GM19455 (cell line): ENCODE measurements around the gene GFPT1.
"Not testable (repeated sequence)": the region's sequence is repeated elsewhere in the genome, so short reads cannot be mapped to it uniquely, and the experiment has no call there.

Experiments
- ATAC-seq: cut with Tn5 transposase; IDR thresholded peaks from one replicate; pipeline ENCODE4 v1.9.1; 2021; ENCODE audit not compliant: unreplicated experiment

The GFPT1 gene

DNA sequence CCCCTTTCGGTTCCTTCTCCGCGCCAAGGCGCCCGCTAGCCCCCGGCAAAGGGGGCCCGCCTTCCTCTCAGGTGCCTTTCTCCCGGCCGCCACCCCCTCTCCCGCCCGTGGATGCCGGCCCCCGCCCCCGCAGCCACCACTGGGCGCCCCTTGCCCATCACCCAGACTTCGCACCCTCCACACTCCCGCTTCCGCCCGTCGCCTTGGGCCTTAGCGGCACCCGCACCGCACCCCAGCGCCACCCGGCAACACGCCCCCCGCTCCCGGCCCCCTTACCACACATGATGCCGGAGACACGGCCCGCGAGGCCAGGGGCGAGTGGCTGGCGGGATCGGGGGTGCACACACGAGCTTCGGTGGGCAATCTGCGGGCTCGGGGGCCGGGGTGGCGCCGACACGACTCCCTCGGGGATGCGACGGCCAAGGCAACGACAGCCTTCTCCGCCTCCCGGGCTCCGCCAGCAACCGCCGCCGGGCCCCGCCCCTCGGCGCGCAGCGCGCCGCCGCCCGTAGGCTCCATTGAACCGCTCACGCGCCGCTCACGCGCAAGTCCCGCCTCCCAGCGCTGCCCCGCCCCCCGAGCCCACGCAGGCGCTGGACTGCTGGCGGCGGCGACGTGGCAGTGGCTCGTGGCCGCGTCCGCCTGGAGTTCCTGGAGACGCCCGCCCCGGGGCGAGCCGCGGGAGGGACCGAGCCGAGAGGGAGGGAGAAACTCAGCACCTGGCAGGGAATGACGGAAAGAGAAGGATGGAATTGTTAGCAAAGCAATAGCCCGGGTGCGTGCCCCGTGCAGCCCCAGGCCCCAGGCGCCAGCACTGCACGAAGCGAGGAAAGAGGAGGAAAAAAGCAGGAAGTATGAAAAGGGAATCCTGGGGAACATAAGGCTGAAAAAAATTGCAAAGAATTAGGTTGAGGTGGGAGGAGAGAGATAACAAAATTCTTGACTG is at the start of gene GFPT1:
GFPT1 (minus strand) TSS at position 439 of the 946 bp plus-strand sequence; CDS start at position 283, 156 bp downstream.
- peak; percentile 94 for ATAC-seq

DNA sequence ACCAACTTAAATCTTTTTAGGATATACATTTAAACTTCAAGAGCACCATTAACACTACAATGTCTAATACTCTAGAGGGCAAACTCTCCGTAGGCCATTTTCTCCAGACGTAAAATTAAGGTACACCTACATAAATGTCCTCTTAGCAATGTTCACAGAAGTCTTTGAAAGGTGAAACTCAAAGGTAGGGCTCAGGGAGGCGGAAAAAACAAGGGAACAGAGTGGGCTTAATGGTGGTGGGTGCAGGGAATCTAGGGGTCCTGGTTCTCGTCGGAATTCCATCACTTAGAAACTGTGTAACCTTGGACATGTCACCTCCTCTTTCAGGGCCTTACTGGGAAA is 49.5 kb upstream of the GFPT1 start:
- no peak for ATAC-seq

DNA sequence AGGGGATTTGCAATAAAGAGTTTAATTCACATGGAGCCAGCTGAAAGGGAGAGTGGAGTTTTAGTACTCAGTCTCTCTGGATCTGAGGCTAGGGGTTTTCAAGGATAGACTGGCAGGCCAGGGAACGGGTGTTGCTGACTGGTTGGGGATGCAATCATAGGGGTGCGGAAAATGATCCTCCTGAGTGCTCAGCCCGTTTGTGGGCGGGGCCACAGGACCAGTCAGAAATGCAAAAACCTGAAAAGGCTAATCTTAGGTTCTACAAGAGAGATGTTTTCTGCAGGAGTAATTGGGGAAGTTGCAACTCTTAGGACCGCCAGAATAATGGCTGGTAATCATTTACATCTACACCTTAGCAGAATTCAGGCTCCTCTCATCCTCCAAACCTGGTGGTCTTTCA is 47.7 kb upstream of the GFPT1 start:
- no peak for ATAC-seq

DNA sequence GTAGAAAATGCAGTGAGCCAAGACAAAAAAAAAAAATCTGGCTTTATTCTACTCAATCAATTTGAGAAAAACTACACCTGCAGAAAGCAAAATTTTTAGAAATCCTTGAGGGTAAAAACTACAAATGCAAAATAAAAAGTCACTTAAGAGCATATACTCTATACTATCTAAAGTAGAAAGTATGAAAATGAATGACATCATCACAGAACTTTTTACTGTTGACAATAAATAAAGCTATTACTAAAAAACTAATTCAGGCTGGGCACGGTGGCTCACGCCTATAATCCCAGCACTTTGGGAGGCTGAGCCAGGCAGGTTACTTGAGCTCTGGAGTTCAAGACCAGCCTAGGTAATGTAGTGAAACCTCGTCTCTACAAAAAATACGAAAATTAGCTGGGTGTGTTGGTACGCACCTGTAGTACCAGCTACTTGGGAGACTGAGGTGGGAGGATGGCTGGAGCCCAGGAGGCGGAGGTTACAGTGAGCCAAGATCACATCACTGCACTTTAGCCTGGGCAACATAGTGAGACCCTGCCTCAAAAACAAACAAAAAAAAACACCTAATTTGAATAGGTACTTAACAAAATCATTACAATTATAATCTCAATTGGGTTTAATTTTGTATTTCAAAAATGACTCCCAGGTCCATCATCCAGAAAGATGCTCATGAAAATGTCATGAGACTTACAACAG is 42.6 kb upstream of the GFPT1 start:
- no peak for ATAC-seq

DNA sequence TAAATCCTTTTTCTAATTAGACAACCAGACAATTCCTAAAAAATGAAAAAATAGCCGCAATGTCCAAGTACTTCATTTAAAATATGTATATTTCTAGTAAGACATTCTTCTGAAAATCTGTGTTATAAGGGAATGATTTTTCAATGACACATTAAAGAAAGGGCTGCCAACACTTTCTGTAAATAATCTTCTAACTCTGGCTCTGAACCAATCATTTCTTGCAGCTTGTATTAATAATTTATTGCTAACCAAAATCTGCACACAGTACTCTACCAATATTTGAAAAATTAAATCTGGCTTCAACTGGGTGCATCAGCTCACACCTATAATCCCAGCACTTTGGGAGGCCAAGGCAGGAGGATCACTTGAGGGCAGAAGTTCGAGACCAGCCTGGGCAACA is 42.0 kb upstream of the GFPT1 start:
- ATAC-seq: no peak

DNA sequence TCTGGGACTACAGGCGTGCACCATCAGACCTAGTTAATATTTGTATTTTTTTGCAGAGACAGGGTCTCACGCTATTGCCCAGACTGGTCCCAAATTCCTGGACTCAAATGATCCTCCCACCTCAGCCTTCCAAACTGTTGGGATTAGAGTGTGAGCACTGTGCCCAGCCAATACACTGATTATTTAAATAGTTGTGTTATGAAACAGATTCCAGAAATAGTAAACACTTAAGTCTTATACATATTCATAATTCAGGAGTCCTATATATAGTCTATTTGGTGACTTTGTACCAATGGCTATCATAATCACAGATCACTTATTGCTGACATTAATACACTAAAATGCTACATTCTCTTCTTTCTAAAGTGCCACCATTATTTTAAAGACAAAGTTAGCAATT is 37.4 kb upstream of the GFPT1 start:
- no peak for ATAC-seq

DNA sequence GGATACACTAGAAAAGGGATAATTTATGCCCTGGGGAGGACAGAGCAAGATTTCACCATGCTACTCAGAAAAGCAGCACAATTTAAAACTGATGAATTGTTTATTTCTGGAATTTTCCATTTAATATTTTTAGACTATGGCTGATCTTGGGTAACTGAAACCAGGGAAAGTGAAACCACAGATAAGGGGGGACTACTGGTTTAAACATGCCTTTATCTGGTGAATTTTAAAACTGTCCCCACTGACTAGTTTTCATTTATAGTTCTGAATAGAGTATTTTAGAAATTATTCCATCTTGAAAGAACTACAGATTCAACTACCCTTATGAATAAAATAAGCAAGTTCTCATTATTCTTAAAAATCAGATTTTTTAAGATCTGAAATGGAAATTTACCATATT is 35.2 kb upstream of the GFPT1 start:
- no peak for ATAC-seq

DNA sequence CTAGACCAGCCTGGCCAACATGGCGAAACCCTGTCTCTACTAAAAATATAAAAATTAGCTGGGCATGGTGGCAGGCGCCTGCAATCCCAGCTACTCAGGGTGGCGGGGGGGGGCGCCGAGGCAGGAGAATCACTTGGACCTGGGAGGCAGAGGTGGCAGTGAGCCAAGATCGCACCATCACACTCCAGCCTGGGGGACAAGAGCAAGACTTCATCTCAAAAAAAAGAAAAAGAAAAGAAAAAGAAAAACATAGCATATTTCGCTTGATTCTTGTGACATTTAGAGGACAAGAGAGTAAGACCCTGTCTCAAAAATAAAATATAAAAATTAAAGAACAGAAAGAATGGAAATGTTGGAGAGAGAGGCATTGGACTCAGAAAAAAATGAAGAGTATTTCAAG is 32.1 kb upstream of the GFPT1 start:
- ATAC-seq: not testable (repeated sequence)

DNA sequence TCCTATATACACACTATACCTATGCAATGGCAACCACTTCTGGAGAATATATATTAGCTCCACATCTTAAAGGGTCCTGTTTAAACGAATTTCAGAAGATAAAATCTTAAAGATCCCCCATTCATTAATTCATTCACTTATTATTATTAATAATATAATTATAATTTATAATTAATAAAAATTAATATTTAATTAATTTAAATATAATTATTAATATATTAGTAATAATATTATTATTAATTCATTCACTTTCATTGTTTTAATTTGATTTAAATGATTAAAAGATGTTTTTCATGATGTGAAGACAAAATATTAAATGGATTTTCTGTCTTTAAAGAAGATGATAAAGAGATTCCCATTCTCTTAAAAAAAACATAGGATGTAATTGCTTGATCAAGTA is 29.1 kb upstream of the GFPT1 start:
- no peak for ATAC-seq

DNA sequence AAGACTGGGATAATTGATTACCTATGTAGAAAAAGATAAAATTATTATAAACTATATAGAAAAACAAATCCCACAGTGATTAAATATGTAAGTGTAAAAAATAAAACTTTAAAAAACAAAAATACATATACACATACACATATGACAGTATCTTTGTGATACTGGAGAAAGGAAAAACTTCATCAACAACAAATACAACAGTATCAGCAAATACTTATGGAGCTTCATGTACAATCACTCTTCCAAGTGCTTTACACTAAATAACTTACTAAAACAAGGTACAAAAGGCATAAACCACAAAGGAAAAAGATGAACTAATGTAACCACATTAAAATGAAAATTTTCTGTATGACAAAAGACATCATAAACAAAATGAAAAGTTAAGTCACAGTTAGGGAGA is 24.1 kb upstream of the GFPT1 start:
- no peak for ATAC-seq

DNA sequence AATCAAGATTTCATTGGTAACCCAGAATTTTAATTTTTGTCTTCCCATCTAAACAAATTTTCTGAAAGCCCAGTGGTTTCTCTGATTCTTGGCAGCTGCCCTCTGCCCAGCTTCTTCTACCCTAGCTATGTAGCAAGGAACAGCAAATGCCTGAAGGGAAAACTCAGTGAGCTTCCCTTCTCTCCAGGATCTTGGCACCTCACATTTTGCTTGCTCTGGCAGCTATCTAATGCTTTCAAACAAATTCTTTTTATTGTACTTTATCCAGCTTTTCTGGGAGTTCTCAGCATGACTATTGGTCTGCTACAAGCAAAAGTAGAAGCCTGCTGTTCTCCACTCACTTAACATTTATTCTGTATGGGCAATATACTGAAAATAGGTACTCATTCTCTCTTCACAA is 18.3 kb upstream of the GFPT1 start:
- no peak for ATAC-seq

DNA sequence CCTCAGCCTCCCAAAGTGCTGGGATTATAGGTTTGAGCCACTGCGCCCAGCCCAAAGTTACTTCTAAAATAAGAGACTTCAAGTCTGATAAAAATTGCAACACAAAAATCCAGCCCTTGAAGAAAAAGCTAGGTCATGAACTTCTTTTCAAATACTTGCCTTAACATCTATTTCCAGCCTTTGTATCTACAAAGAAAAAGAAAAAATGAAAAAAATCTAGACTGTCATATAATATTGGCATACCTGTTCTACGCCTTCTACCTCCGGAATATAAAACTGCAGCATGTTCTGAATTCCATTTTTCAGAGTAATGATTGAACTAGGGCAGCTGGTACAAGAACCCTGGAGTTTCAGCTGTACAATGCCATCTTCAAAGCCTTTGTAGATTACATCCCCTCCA is 13.1 kb upstream of the GFPT1 start:
- no peak for ATAC-seq

DNA sequence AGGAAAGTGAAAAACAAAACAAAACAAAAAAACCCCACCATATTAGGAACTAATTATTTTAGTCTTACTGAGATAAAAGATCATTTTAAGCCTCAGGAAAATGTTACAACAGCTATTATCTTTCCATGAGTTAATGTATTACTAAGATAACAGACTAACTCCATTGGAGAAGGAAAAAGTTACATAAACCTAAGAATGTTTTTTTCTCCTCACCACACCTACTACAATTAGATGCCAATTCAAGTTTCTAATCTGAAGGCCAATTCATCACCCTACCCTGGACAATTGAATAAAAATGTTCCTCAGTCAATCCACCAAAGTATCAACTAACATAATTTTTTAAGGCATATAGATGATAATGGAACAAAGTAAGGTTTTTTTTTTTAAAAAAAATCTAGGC is 10.2 kb upstream of the GFPT1 start:
- no peak for ATAC-seq

DNA sequence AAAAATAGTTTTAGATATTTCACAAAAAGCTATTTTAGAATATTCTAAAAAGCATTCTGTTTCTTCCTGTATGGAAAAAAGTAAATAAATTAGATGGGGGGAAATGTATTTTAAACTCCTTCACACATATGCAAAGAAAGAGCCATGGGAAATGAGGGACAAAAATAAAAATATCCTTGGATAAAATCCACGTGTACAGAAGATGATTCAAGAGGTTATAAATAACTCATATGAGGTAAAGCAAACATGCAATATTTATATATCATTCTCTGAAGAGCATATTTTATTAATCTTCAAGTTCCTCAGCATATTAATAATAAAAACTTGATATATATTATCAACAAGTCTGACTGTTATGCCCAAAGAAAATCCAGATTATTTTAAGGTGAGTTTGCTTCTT is 8.8 kb upstream of the GFPT1 start:
- no peak for ATAC-seq

DNA sequence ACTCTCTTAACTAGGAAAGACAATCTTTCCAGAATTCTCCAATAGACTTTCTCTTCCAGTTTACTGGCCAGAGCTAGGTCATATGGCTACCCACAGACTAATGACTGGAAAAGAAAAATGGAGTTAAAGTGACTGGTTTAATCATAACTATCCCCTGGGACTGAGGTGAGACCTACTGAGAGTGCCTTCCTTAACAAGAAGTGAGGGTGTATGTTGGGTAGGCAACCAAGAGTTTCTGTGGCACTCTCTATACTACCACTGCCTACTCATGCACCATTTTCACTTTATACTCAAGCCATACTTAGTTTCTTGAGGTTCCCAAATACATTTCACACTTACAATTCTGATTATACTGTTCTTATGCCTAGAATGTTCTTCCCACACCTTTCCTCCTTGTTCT is 6.9 kb upstream of the GFPT1 start:
- ATAC-seq: no peak

DNA sequence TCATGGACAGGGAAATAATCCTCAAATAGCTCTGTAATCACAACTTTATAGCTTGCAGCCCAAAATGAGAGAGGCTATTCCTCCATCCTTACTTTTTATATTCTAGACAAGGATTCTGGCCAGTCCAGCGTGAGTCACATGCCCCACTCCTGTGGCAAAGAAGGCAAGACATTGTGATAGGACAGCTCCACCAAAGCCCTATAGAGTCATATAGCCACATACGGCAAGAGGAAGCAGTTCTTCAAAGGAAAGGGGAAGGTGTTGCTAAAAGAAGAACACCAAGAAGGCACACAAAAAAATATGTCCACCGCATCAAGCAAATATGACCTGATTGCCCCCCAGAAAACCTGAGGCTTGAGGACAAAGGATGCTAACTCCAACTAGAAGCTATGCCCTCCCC is 3.4 kb upstream of the GFPT1 start:
- no peak for ATAC-seq

DNA sequence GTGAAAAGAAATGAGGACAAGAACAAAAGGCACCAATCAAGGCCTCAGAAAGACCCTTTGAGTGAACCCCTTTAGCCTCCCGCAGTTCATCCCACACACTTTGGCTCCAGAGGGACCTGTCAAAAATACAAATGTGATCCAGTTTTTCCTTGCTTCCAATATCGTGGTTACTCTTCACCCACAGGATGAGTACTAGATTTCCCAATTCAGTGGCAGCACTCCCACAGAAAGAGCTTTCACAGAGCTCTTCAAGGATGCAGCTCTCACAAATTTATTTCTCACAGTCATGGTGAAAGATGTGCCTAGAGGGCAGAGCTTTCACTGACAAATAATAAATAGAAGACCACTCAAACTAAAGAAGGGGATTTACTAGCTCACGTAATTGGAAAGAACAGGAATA is 3.0 kb upstream of the GFPT1 start:
- no peak for ATAC-seq

DNA sequence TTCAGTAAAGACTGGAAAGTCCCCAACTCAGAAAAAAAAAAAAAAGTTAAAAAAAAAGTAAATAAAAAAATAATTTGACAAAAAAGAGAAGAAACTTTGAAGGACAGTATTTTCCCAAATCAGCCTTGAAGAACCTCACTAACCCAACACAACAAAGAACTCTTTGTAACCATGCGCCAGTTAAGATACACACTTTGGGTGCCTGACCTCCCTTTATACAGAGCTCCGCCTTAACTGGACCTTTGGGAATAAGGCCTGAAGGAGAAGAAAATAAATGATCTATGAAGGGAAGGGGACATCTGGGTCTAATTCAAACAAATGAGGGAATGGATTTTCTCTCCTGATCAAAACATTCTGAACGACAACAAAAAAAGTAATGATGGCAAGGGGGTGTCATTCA is 2.2 kb upstream of the GFPT1 start:
- ATAC-seq: no peak

DNA sequence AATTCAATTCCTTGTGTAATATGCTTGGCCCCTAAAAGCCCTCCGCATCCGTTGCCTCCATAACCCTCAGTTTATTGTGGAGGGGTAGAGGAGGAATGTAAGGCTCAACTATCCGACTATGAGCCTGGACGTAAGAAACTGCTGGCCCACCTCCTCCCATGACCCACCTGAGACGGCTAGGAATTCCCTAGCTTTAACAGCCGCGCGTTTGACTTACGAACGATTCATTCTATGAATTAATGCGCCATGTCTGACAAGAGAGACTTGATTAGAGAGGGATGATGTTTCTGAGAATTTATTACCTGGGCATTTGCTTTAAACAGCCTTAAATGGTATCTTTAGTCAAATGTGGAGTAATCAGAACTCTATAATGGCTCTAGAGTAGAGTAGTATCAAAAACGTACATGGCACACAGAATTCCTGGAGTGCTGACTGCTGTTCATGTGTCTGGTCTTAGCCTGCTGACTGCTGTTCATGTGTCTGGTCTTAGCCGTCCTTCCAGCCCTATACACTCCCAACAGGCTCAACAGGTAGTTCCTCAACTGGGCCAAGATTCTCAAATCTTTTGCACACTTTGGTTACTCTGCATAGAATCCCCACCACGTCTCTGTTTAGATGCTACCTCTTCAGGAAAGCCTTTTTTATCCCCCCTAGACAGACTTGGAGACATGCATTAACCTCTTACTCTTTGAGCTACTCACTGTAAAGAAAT is 899 bp upstream of the GFPT1 start:
- ATAC-seq: peak; percentile 3

DNA sequence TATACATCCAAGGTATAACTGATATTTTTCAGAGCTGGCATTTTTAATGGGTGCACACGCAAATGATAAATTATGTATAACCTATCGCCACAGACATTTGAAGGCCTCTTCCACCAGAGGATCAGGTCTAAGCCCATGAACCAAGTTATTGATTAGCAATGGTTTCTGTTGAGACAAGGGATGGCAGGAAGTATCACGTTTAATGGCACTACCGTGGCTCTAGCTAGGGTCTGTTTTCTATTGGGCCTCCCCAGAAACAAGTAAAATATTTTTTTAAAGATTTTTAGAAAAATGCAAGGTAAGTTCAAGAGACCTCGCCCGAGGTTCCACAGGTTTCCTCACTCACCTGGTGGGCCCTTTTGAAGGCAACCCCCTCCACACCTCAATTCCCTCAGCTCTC is 667 bp downstream of the GFPT1 start:
- ATAC-seq: no peak

DNA sequence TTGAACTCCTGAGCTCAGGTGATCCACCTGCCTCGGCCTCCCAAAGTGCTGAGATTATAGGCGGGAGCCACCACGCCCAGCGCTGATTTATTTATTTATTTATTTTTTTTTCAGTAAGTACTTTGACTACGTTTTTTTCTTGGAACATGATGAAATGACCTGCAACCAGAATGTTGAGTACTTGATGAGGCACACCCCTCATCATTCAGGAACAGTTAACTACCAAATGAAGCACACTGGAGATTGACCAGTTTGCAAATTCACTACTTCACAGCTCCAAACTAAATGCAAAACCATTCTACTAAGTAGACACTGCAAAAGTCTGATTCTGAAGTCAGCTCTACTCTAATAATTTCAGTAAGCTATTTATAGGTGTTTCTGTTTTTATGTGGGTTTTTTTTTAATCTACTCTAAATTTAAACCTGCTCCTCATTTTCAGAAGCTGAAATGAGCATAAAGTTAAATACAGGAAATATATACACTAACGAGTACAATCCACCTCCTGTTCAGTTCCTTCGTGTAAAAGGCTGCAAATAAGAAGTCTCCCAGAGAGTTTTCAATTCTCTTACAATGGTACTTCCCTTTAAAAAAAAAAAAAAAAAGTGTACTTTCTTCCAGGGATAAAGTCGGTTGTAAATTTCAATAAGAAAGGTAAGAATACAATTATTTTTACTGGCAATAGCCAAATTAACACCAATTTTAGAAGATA is 1.4 kb downstream of the GFPT1 start:
- no peak for ATAC-seq
